OCI-LY1 (cell line): Measurements from ENCODE around the gene KIZ.

Experiments used
- H2AFZ ChIP-seq: fragments of 200-600 bp; sonication (generic), shearing (Covaris generic); 2 replicates; pipeline ENCODE4 v1.6.0; 2014; ENCODE audit warnings: antibody characterized with exemption, mild to moderate bottlenecking, low read length
- H3F3A ChIP-seq: fragments of 200-600 bp; sonication (generic), shearing (Covaris generic); 2 replicates; pipeline ENCODE4 v1.6.0; 2014; ENCODE audit warnings: mild to moderate bottlenecking, antibody characterized with exemption, low read length, moderate library complexity; ENCODE audit not compliant: insufficient read depth
- H3K27ac ChIP-seq: fragments of 200-600 bp; sonication (generic); 2 replicates; pipeline ENCODE4 v1.5.1; 2014; ENCODE audit warnings: low read length, mixed run types, mild to moderate bottlenecking, low read depth; ENCODE audit not compliant: poor library complexity, severe bottlenecking
- H3K27me3 ChIP-seq: fragments of 200-600 bp; sonication (generic); 2 replicates; pipeline ENCODE4 v1.6.0; 2014; ENCODE audit warnings: antibody characterized with exemption, mild to moderate bottlenecking, low read length, moderate library complexity; ENCODE audit not compliant: insufficient read depth
- H3K36me3 ChIP-seq: fragments of 200-600 bp; sonication (generic); 2 replicates; pipeline ENCODE4 v1.6.1; 2014; ENCODE audit warnings: mild to moderate bottlenecking, antibody characterized with exemption, low read length, moderate library complexity, mixed read lengths; ENCODE audit not compliant: insufficient read depth
- H3K4me1 ChIP-seq: fragments of 200-600 bp; sonication (generic); 2 replicates; pipeline ENCODE4 v1.5.1; 2014; ENCODE audit warnings: mild to moderate bottlenecking, low read length, moderate library complexity; ENCODE audit not compliant: insufficient read depth, severe bottlenecking
- H3K4me2 ChIP-seq: fragments of 200-600 bp; sonication (generic), shearing (Covaris generic); 2 replicates; pipeline ENCODE4 v1.6.1; 2014; ENCODE audit warnings: low read length
- H3K4me3 ChIP-seq: fragments of 200-600 bp; sonication (generic); 2 replicates; pipeline ENCODE4 v1.5.1; 2014; ENCODE audit warnings: low read length, low read depth, mild to moderate bottlenecking, mixed read lengths; ENCODE audit not compliant: poor library complexity, severe bottlenecking
- H3K79me2 ChIP-seq: fragments of 200-600 bp; shearing (Covaris generic); 2 replicates; pipeline ENCODE4 v1.6.1; 2016; ENCODE audit warnings: mixed run types, low read length, mixed read lengths; ENCODE audit not compliant: insufficient read depth
- H3K9ac ChIP-seq: fragments of 200-600 bp; sonication (generic), shearing (Covaris generic); 2 replicates; pipeline ENCODE4 v1.6.1; 2014; ENCODE audit warnings: mild to moderate bottlenecking, low read length, mixed read lengths
- H3K9me2 ChIP-seq: fragments of 200-600 bp; sonication (generic), shearing (Covaris generic); 2 replicates; pipeline ENCODE4 v1.6.1; 2014; ENCODE audit warnings: low read depth, mild to moderate bottlenecking, low read length, mixed read lengths
- H3K9me3 ChIP-seq: fragments of 200-600 bp; shearing (Covaris generic); 2 replicates; pipeline ENCODE4 v1.6.1; 2014; ENCODE audit warnings: low read length, mixed read lengths
- H4K20me1 ChIP-seq: fragments of 200-600 bp; sonication (generic), shearing (Covaris generic); 2 replicates; pipeline ENCODE4 v1.6.0; 2016; ENCODE audit warnings: mild to moderate bottlenecking, low read length; ENCODE audit not compliant: insufficient read depth
- EZH2 ChIP-seq: fragments of 200-600 bp; sonication (generic), shearing (Covaris generic); IDR thresholded peaks from 2 replicates; pipeline ENCODE4 v1.8.0; 2017; ENCODE audit warnings: borderline replicate concordance, mixed run types, mild to moderate bottlenecking, antibody characterized with exemption, low read length, moderate library complexity, mixed read lengths
- TF ChIP-seq, protein P1 (sequence below): fragments of 200-600 bp; sonication (generic), shearing (Covaris generic); IDR thresholded peaks from 2 replicates; pipeline ENCODE4 v1.5.1; 2017; ENCODE audit warnings: mild to moderate bottlenecking, antibody characterized with exemption, low read length, moderate library complexity, mixed read lengths

KIZ gene

DNA sequence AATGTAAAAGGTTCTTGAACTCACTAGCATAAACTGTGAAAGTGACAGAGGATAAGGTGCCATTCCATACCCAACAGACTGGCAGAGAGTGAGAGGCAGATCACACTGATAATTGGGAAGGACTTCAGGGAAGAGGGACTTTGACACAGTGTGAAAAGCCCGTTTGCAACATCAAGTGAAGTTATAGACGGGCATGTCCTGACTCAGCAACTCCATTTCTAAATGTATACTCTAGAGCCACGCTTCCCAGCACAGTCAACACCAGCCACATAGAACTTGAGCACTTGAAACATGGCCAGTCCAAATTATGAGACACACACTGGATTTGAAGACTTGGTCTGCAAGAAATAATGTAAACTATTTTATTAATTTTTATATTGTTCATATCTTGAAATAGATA is 131.3 kb downstream of the KIZ start:
- TF ChIP-seq EZH2, result no peak
- TF ChIP-seq, protein P1, sequence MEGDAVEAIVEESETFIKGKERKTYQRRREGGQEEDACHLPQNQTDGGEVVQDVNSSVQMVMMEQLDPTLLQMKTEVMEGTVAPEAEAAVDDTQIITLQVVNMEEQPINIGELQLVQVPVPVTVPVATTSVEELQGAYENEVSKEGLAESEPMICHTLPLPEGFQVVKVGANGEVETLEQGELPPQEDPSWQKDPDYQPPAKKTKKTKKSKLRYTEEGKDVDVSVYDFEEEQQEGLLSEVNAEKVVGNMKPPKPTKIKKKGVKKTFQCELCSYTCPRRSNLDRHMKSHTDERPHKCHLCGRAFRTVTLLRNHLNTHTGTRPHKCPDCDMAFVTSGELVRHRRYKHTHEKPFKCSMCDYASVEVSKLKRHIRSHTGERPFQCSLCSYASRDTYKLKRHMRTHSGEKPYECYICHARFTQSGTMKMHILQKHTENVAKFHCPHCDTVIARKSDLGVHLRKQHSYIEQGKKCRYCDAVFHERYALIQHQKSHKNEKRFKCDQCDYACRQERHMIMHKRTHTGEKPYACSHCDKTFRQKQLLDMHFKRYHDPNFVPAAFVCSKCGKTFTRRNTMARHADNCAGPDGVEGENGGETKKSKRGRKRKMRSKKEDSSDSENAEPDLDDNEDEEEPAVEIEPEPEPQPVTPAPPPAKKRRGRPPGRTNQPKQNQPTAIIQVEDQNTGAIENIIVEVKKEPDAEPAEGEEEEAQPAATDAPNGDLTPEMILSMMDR, result no peak
- no peaks in the 10 kb centered on the region for H3K9me3 ChIP-seq
- H3K27ac ChIP-seq, result no peak overlapping the region
- H3K4me2 ChIP-seq, result no peak overlapping the region
- no peaks in the 10 kb centered on the region for H3K9me2 ChIP-seq
- no peak overlapping the region for H3K4me3 ChIP-seq
- no peaks in the 10 kb centered on the region for H3K27me3 ChIP-seq
- no peak overlapping the region for H2AFZ ChIP-seq
- no peaks in the 10 kb centered on the region for H4K20me1 ChIP-seq
- no peaks in the 10 kb centered on the region for H3K79me2 ChIP-seq
- H3K4me1 ChIP-seq, result no peaks in the 10 kb centered on the region
- no peak overlapping the region for H3K9ac ChIP-seq
- no peaks in the 10 kb centered on the region for H3F3A ChIP-seq
- no peaks in the 10 kb centered on the region for H3K36me3 ChIP-seq

DNA sequence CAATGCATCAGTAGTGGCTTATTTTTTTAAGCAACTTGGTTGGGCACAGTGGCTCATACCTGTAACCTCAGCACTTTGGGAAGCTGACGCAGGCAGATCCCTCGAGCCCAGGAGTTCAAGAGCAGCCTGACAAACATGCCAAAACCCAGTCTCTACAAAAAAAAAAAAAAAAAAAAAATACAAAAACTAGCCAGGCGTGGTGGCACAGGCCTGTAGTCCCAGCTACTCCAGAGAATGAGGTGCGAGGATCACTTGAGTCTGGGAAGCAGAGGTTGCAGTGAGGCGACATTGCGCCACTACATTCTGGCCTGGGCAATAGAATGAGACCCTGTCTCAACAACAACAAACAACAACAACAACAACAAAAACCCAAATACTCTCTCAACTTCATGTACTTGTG is 132.5 kb downstream of the KIZ start:
- Histone ChIP-seq H3K9me2 (no peaks in the 10 kb centered on the region), H2AFZ (no peak overlapping the region), H3K27ac (no peak overlapping the region), H4K20me1 (no peaks in the 10 kb centered on the region), H3K36me3 (no peaks in the 10 kb centered on the region), H3K9me3 (no peaks in the 10 kb centered on the region), H3K9ac (no peak overlapping the region), H3K4me3 (no peak overlapping the region), H3K4me2 (no peak overlapping the region), H3F3A (no peaks in the 10 kb centered on the region), H3K27me3 (no peaks in the 10 kb centered on the region), H3K4me1 (no peaks in the 10 kb centered on the region), H3K79me2 (no peaks in the 10 kb centered on the region)
- TF ChIP-seq, protein P1, result no peak
- TF ChIP-seq EZH2, result no peak

DNA sequence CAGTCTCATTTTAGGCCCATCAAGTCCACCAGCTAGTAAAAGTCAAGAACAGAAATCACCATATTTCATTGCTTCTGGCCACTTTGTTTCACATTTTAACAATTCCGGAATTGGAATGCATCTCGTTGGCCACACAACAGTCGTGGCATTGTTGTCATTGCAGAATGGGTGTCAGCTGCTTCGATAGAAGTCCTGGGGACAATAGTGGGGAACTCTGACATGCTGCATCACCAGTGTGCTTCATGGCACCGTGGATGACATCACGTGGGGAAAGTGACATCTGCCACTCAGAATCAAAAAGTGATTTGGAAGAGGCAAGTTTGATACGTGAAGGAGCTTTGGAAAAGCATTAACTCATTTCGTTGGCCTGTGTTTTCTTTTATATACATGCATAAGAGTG is 133.5 kb downstream of the KIZ start:
- no peak overlapping the region for H3K9ac ChIP-seq
- no peaks in the 10 kb centered on the region for H3K9me2 ChIP-seq
- H3K4me2 ChIP-seq, result no peak overlapping the region
- TF ChIP-seq, protein P1, result no peak
- no peak for TF ChIP-seq EZH2
- no peak overlapping the region for H3K27ac ChIP-seq
- no peak overlapping the region for H2AFZ ChIP-seq
- no peak overlapping the region for H3K4me3 ChIP-seq
- H3K36me3 ChIP-seq, result no peaks in the 10 kb centered on the region
- no peaks in the 10 kb centered on the region for H3K79me2 ChIP-seq
- H4K20me1 ChIP-seq, result no peaks in the 10 kb centered on the region
- no peaks in the 10 kb centered on the region for H3K27me3 ChIP-seq
- H3K9me3 ChIP-seq, result no peaks in the 10 kb centered on the region
- no peaks in the 10 kb centered on the region for H3K4me1 ChIP-seq
- H3F3A ChIP-seq, result no peaks in the 10 kb centered on the region
